Neural progenitor cell (in vitro differentiated cells): ENCODE data around the gene DPH1.

Source experiments
- EZH2 ChIP-seq: fragments of 200-600 bp; sonication (generic); IDR thresholded peaks from 2 replicates; pipeline ENCODE4 v1.6.1; 2017; ENCODE audit warnings: antibody characterized with exemption, mild to moderate bottlenecking, moderate library complexity
- TF ChIP-seq, protein P1 (sequence below): fragments of 200-600 bp; sonication (generic); IDR thresholded peaks from 2 replicates; pipeline ENCODE4 v1.5.1; 2017; ENCODE audit warnings: antibody characterized with exemption, mild to moderate bottlenecking

DNA sequence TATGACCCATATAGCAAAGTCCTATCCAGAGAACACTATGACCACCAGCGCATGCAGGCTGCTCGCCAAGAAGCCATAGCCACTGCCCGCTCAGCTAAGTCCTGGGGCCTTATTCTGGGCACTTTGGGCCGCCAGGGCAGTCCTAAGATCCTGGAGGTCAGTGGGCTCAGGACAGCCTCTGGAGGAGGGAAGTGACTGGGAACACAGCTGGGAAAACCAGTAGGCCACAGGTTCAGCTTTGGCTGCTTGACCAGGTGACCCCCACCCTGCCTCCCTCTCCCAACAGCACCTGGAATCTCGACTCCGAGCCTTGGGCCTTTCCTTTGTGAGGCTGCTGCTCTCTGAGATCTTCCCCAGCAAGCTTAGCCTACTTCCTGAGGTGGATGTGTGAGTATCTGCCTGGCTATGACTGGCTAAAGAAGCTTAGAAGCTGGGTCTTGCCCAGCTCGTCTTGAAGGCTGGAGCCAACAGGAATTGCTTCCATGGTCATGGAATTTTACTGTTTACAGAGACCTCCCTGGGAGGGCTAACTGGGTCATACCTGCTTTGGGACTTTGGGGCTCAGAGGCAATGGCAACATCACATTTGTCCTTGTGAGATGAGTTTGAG, 10.4 kb downstream of the DPH1 start:
- TF ChIP-seq, protein P1, sequence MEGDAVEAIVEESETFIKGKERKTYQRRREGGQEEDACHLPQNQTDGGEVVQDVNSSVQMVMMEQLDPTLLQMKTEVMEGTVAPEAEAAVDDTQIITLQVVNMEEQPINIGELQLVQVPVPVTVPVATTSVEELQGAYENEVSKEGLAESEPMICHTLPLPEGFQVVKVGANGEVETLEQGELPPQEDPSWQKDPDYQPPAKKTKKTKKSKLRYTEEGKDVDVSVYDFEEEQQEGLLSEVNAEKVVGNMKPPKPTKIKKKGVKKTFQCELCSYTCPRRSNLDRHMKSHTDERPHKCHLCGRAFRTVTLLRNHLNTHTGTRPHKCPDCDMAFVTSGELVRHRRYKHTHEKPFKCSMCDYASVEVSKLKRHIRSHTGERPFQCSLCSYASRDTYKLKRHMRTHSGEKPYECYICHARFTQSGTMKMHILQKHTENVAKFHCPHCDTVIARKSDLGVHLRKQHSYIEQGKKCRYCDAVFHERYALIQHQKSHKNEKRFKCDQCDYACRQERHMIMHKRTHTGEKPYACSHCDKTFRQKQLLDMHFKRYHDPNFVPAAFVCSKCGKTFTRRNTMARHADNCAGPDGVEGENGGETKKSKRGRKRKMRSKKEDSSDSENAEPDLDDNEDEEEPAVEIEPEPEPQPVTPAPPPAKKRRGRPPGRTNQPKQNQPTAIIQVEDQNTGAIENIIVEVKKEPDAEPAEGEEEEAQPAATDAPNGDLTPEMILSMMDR: no peak
- no peak for TF ChIP-seq EZH2
